Caco-2 (cell line): Measurements from ENCODE around the gene FOXN4. TPM values are rescaled to one million over a fixed set of nuclear protein-coding genes. Genes with fewer than 3 reads are reported as not detected.
A peak's percentile ranks its signal among the peaks of the same experiment; 100 is the strongest.

Experiments used
- BruUV-seq: library from RNA; stranded (reverse); fragments of 400-500 nt; replicated peaks from 2 replicates; lab custom pipeline; 2021; lab: Mats Ljungman, UMichigan
- CTCF ChIA-PET: fragments of 300-600 bp; sonication (Branson Sonifier 250); formaldehyde crosslinking; loops from one replicate; lab custom pipeline; 2022; ENCODE audit warnings: antibody characterized with exemption; lab: Charles Lee
- POLR2A ChIA-PET: fragments of 300-600 bp; sonication (Branson Sonifier 250); formaldehyde crosslinking; loops from one replicate; lab custom pipeline; 2022; ENCODE audit warnings: antibody characterized with exemption; lab: Charles Lee
- DNase-seq, 2 experiments: peaks; one replicate each; pipeline versions ENCODE4 v3.0.0 to v3.0.0-alpha.2; 2020 to 2022
- H3K27me3 ChIP-seq: replicated peaks from 2 replicates; pipeline ENCODE4 v1.6.0; 2011; ENCODE audit warnings: low read length; ENCODE audit not compliant: control insufficient read depth, insufficient read depth
- H3K36me3 ChIP-seq: 2 replicates; pipeline ENCODE4 v1.5.1; 2011; ENCODE audit warnings: low read length; ENCODE audit not compliant: control insufficient read depth, insufficient read depth
- H3K4me1 ChIP-seq: fragments of 250-450 bp; sonication (Bioruptor Pico); 2 replicates; pipeline ENCODE4 v1.5.1; 2020; ENCODE audit warnings: mild to moderate bottlenecking
- H3K4me3 ChIP-seq: 2 replicates; pipeline ENCODE4 v1.5.1; 2011; ENCODE audit warnings: low read depth, mild to moderate bottlenecking, control low read depth, low read length
- H3K9me3 ChIP-seq: fragments of 250-450 bp; sonication (Bioruptor Pico); 2 replicates; pipeline ENCODE4 v1.5.1; 2020; ENCODE audit warnings: mild to moderate bottlenecking, moderate library complexity
- H3K27ac Mint-ChIP-seq: one replicate; pipeline ENCODE4 v1.8.0; 2022; ENCODE audit warnings: mixed read lengths; ENCODE audit not compliant: unreplicated experiment
- H3K27me3 Mint-ChIP-seq: one replicate; pipeline ENCODE4 v1.8.0; 2022; ENCODE audit warnings: mixed read lengths; ENCODE audit not compliant: insufficient read depth, unreplicated experiment
- H3K36me3 Mint-ChIP-seq: one replicate; pipeline ENCODE4 v1.8.0; 2022; ENCODE audit warnings: mild to moderate bottlenecking, mixed read lengths; ENCODE audit not compliant: insufficient read depth, unreplicated experiment
- H3K4me1 Mint-ChIP-seq: one replicate; pipeline ENCODE4 v1.8.0; 2022; ENCODE audit warnings: low read depth, mixed read lengths; ENCODE audit not compliant: unreplicated experiment
- H3K4me3 Mint-ChIP-seq: one replicate; pipeline ENCODE4 v1.8.0; 2022; ENCODE audit warnings: mild to moderate bottlenecking, moderate library complexity, mixed read lengths; ENCODE audit not compliant: unreplicated experiment
- H3K9me3 Mint-ChIP-seq: one replicate; pipeline ENCODE4 v1.8.0; 2022; ENCODE audit warnings: mixed read lengths; ENCODE audit not compliant: unreplicated experiment
- intact Hi-C: fragments of 100-400 bp; cut with micrococcal nuclease; formaldehyde crosslinking; loops from one replicate; pipeline ENCODE4 v1.10.0; 2022; ENCODE audit not compliant: unreplicated experiment
- total RNA-seq: library from RNA; stranded (reverse); gene quantifications from 2 replicates; pipeline ENCODE4 v1.2.3, GENCODE V29; 2022
- TF ChIP-seq, protein P1 (sequence below), 2 experiments: fragments of 200-600 bp in 1 of 2; IDR thresholded peaks; 1 replicate in 1 of 2; 2 replicates in 1 of 2; pipeline versions ENCODE4 v1.5.1 to v1.8.0; 2011 to 2022; ENCODE audit warnings: antibody characterized with exemption in 1 of 2, control low read depth in 1 of 2, inconsistent platforms in 1 of 2, low read depth in 1 of 2, low read length in 1 of 2, mild to moderate bottlenecking in 1 of 2, moderate library complexity in 1 of 2; ENCODE audit not compliant: insufficient read depth in 1 of 2, severe bottlenecking in 1 of 2, unreplicated experiment in 1 of 2

The FOXN4 gene
- total RNA-seq, 1 experiment from 2014 or later, result 0.95 TPM

DNA sequence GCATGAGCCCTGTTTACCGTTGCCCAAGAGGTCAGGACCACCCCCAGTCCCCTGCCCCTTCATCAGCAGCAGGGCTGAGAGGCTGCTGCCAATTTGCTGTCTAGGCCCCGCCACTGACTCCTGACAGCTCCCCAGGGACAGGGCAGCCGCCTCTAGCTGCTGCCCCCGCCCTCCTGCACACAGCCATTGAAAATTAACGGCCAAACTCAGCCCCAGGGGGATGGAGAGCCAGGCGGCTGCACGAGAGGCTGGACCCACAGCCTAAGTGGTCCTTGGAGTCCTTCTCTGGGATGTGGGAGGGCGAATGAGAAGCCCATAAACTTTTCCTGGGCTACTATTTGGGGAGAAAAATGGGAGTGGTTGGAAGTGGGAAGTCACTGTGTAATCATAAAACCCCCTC lies 4.6 kb downstream of the FOXN4 start:
- Histone ChIP-seq H3K4me1 (no peaks in the 10 kb centered on the region), H3K9me3 (no peaks in the 10 kb centered on the region), H3K27me3 (no peaks in the 10 kb centered on the region), H3K4me3 (no peak overlapping the region), H3K36me3 (no peaks in the 10 kb centered on the region)
- intact Hi-C loops, result loop anchor here (5.0 kb wide), 1 partner anchor 83 kb away; no protein-coding TSS in a partner anchor
- POLR2A ChIA-PET, result no interaction called here
- Mint-ChIP-seq H3K4me3 (no peak overlapping the region), H3K36me3 (no peaks in the 10 kb centered on the region), H3K4me1 (peaks cover 11% of the 10 kb centered on the region), H3K9me3 (no peaks in the 10 kb centered on the region), H3K27ac (no peak overlapping the region), H3K27me3 (peaks cover 8% of the 10 kb centered on the region)
- no TSS peak for BruUV-seq
- DNase-seq, result no peak
- CTCF ChIA-PET, result no interaction called here
- TF ChIP-seq, protein P1, sequence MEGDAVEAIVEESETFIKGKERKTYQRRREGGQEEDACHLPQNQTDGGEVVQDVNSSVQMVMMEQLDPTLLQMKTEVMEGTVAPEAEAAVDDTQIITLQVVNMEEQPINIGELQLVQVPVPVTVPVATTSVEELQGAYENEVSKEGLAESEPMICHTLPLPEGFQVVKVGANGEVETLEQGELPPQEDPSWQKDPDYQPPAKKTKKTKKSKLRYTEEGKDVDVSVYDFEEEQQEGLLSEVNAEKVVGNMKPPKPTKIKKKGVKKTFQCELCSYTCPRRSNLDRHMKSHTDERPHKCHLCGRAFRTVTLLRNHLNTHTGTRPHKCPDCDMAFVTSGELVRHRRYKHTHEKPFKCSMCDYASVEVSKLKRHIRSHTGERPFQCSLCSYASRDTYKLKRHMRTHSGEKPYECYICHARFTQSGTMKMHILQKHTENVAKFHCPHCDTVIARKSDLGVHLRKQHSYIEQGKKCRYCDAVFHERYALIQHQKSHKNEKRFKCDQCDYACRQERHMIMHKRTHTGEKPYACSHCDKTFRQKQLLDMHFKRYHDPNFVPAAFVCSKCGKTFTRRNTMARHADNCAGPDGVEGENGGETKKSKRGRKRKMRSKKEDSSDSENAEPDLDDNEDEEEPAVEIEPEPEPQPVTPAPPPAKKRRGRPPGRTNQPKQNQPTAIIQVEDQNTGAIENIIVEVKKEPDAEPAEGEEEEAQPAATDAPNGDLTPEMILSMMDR (IDR thresholded peaks at IDR 0.05; ENCODE audit: insufficient read depth in 1 of 2, low read depth in 1 of 2, low read length in 1 of 2, severe bottlenecking in 1 of 2, unreplicated experiment in 1 of 2), result no peak

DNA sequence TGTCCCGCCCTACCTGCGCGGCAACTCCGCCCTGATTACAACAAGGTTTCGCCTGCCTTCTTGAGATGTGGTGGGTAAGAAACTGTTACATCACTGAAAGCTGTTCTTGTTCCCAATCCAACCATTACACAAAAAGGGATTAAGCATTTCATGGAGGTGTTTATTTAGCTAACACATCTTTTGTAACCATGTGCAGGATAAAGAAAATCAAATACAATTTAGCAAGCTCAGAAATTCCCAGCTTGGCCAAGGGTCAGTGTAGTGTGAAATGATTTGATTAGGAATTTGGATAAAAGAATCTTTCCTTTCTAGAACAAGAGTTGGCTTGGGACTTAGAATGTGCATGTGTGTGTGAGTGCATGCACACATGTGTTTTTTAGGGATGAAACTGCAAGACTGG lies 6.3 kb downstream of the FOXN4 start:
- H3K36me3 Mint-ChIP-seq, result no peaks in the 10 kb centered on the region
- no peaks in the 10 kb centered on the region for H3K9me3 Mint-ChIP-seq
- Histone ChIP-seq H3K4me3 (no peak overlapping the region), H3K9me3 (no peaks in the 10 kb centered on the region), H3K4me1 (no peaks in the 10 kb centered on the region), H3K36me3 (no peaks in the 10 kb centered on the region), H3K27me3 (no peaks in the 10 kb centered on the region)
- peaks cover 11% of the 10 kb centered on the region for H3K4me1 Mint-ChIP-seq
- H3K27me3 Mint-ChIP-seq, result peaks cover 7% of the 10 kb centered on the region
- no peak for DNase-seq
- CTCF ChIA-PET, result interaction anchor here (1.2 to 1.9 kb wide), 2 partner anchors 9 to 83 kb away, joined by 3 to 5 read pairs; no protein-coding TSS in a partner anchor
- BruUV-seq, result no TSS peak
- intact Hi-C loops, result loop anchor here (5.0 kb wide), 1 partner anchor 85 kb away; no protein-coding TSS in a partner anchor
- H3K27ac Mint-ChIP-seq, result no peak overlapping the region
- POLR2A ChIA-PET, result no interaction called here
- TF ChIP-seq, protein P1 (IDR thresholded peaks at IDR 0.05; ENCODE audit: insufficient read depth in 1 of 2, low read depth in 1 of 2, low read length in 1 of 2, severe bottlenecking in 1 of 2, unreplicated experiment in 1 of 2), result no peak
- H3K4me3 Mint-ChIP-seq, result no peak overlapping the region

DNA sequence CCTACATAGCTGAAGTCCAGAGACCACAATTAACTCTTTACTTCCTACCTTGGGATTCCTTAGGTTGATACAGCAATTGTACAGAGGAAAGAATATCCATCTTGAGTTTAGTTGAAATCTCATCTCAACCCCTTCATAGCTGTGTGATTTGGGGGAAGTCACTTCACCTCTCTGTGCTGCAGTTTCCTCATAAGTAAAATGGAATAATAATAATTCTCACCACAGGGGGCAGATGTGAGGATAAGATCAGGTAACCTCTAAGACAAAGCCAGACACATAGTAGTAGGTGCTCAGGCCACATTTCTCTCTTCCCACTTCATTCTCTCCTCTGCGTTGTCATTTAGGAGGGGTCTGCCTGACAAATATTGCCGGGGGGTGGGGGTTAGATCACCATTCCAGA lies 6.7 kb downstream of the FOXN4 start:
- Mint-ChIP-seq H3K4me1 (peaks cover 11% of the 10 kb centered on the region), H3K9me3 (no peaks in the 10 kb centered on the region), H3K4me3 (no peak overlapping the region), H3K27me3 (peaks cover 3% of the 10 kb centered on the region), H3K36me3 (no peaks in the 10 kb centered on the region), H3K27ac (no peak overlapping the region)
- BruUV-seq, result no TSS peak
- no peaks in the 10 kb centered on the region for H3K36me3 ChIP-seq
- CTCF ChIA-PET, result interaction anchor here (1.2 to 1.9 kb wide), 2 partner anchors 10 to 83 kb away, joined by 3 to 5 read pairs; no protein-coding TSS in a partner anchor
- POLR2A ChIA-PET, result no interaction called here
- intact Hi-C loops, result loop anchor here (5.0 kb wide), 1 partner anchor 85 kb away; no protein-coding TSS in a partner anchor
- peak in 1 of 2 experiments; percentile 49 for DNase-seq
- H3K4me1 ChIP-seq, result no peaks in the 10 kb centered on the region
- H3K9me3 ChIP-seq, result no peaks in the 10 kb centered on the region
- TF ChIP-seq, protein P1 (IDR thresholded peaks at IDR 0.05; ENCODE audit: insufficient read depth in 1 of 2, low read depth in 1 of 2, low read length in 1 of 2, severe bottlenecking in 1 of 2, unreplicated experiment in 1 of 2), result peak; percentile 18 to 20
- H3K27me3 ChIP-seq, result no peaks in the 10 kb centered on the region
- H3K4me3 ChIP-seq, result no peak overlapping the region
